HG02642 (cell line): ENCODE measurements around the gene ZC3H18.

ENCODE experiments used
- ATAC-seq: cut with Tn5 transposase; IDR thresholded peaks from one replicate; pipeline ENCODE4 v1.9.1; 2021; ENCODE audit warnings: mild to moderate bottlenecking; ENCODE audit not compliant: unreplicated experiment, poor library complexity

ZC3H18 gene

GRCh38 chr16:88634994-88635670 is 64.9 kb downstream of the ZC3H18 start:
- peak; percentile 15 for ATAC-seq

- ATAC-seq = no peak
Measured at GRCh38 chr16:88635671-88636319, 65.6 kb downstream of the ZC3H18 start.

- ATAC-seq = no peak
Measured at GRCh38 chr16:88636488-88637265, 66.5 kb downstream of the ZC3H18 start.

DNA sequence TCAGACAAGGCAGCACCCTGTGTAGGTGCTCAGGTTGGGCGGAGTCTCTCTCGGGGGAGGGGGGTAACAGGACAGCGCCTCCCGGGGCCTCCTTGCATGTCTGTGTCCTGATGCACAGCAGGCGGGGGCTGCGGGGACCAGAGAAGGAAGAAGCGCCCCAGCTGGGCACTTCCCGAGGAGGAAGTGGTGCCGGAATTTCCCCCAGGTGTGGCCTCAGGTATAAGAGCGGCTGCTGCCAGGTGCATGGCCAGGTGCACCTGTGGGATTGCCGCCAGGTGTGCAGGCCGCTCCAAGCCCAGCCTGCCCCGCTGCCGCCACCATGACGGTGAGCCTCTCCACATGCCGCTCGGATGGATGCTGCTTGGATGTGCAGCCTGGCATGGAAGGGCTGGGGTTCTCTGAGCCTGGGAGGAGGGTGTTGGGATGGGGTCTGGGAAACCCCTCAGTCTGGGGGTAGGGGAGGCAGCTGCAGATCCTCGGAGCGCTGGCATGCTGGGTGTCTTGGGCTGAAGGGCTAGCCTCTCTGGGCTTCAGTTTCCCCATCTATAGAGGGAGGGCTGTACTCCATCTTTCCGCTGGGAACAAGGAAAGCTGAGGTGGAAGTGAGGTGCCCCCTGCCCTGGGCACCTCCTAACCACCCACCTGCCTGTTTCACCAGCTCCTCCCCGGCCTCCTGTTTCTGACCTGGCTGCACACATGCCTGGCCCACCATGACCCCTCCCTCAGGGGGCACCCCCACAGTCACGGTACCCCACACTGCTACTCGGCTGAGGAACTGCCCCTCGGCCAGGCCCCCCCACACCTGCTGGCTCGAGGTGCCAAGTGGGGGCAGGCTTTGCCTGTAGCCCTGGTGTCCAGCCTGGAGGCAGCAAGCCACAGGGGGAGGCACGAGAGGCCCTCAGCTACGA is 68.4 kb downstream of the ZC3H18 start, which contains the start of gene IL17C:
Gene IL17C (plus strand): TSS at position 250 of the 908 bp plus-strand sequence. CDS start 70 bp downstream, at position 320.
- no peak for ATAC-seq

DNA sequence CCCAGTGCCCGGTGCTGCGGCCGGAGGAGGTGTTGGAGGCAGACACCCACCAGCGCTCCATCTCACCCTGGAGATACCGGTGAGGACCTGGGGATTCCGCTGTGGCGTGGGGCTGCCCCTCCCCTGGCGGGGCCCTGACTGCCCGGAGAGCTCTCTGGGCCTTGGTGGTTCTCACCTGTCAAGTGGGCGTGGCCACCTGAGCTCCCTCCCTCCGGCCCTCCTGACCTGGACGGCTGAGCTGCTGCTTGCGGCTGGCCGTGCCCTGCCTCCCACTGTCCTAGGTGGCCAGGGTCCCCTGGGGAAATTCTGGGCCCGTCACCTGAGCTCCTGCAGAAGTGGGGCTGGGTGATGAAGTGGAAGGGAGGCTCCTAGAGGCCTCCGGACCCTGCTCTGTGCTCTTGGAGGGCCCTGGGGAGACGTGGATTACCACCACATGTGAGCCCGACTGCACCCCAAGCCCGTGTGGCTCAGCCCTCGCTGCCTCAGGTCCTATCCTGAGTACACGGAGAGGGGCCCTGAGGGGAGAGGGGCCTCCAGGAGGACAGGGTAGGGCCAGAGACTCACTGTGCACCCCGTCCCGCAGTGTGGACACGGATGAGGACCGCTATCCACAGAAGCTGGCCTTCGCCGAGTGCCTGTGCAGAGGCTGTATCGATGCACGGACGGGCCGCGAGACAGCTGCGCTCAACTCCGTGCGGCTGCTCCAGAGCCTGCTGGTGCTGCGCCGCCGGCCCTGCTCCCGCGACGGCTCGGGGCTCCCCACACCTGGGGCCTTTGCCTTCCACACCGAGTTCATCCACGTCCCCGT is 69.2 kb downstream of the ZC3H18 start:
- ATAC-seq = no peak

- ATAC-seq = no peak
Measured at GRCh38 chr16:88640039-88640495, 69.9 kb downstream of the ZC3H18 start.

DNA sequence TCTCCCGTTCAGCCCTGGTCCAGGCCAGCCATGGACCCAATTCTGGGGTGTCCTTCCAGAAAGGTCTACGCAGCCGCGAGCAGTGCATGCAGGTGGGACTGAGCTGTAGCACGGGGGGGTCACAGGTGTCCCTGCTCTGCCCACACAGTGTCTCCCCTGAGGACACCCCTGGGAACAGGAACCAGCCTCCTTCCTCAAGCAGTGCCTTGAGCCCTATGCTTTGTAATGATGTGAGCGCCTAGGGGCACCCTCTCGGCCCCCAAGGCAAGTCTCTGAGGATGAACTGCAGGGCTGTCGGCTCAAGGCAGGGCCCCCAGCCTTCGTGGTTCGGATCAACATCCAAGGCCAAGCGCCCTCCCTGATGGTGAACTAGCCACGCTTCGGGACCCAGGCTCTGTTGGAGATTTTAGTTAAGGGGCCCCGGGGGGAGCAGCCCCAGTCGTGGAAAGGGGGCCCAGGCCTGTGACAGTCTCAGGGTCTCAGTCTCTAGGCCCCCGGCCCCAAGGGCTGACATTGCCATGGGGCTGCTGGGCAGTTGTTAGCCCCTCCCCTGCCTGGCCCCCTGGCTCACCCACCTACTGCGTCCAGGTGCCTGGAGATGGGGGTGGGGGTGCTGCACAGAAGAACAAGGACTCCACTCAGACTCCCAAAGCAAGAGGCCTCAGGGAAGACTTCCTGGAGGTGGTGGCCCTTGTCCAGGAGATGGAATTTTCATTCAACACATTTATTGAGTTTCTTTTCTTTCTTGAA is 70.5 kb downstream of the ZC3H18 start:
- ATAC-seq = no peak

DNA sequence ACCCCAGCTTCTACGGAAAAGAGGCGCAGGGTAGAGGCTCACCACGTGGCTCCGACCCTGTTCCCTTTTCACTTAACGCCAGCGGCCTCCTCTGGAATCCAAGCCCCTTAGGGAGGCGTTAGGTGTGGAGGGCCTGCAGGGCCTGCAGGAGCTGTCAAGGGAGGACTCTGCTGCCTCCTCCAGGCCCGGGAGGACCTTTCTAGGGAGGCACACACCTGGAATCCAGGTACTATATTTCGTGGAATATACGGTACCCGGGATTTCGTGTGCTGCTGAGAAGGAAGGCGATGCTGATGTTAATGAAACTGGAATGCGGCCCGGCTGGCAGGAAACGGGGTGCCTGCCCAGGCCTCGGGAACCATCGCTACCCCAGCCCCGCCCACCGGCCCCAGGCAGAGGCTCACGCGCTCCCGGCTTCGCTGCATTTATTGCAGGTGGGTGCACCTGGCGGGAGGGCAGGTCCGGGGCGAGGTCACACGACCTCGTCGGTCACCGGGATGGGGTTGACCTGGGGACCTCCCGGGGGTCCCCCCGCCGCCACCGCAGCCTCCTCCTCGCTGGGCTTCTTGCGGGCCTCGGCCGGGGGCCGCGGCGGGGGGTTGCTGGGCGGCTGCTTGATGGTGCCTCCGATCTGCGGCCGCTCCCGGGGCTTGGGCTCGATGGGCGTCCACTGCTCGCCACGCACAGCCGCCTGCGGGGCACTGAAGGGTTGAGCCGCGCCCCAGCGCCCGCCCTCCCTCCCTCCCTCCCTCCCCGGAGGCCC is 72.9 kb downstream of the ZC3H18 start:
- ATAC-seq = no peak

GRCh38 chr16:88643644-88643932 is 73.4 kb downstream of the ZC3H18 start:
- ATAC-seq = no peak

DNA sequence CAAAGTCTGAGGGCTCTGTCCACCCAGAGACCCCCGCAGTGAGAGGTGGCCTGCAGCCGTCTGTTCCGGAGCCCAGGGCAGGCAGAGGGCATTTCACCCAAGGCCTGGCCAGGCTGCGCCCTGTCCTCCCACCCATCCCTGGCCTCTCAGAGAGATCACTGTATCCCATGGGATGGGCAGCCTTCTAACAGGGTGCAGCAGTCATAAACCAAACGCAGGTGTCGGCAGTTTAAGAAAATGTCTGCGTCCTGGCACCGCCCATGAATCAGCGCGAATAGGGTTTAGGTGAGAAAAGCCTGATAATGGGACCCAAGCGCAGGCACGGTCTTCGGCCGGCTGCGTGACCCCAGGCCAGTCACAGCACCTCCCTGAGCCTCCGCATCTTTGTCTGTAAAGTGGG is 75.3 kb downstream of the ZC3H18 start:
- ATAC-seq = no peak

- ATAC-seq = no peak
Measured at GRCh38 chr16:88645941-88646340, 75.7 kb downstream of the ZC3H18 start.

GRCh38 chr16:88646345-88647034 is 76.3 kb downstream of the ZC3H18 start:
- ATAC-seq = no peak

- no peak for ATAC-seq
Measured at GRCh38 chr16:88647178-88648070, 77.2 kb downstream of the ZC3H18 start.

DNA sequence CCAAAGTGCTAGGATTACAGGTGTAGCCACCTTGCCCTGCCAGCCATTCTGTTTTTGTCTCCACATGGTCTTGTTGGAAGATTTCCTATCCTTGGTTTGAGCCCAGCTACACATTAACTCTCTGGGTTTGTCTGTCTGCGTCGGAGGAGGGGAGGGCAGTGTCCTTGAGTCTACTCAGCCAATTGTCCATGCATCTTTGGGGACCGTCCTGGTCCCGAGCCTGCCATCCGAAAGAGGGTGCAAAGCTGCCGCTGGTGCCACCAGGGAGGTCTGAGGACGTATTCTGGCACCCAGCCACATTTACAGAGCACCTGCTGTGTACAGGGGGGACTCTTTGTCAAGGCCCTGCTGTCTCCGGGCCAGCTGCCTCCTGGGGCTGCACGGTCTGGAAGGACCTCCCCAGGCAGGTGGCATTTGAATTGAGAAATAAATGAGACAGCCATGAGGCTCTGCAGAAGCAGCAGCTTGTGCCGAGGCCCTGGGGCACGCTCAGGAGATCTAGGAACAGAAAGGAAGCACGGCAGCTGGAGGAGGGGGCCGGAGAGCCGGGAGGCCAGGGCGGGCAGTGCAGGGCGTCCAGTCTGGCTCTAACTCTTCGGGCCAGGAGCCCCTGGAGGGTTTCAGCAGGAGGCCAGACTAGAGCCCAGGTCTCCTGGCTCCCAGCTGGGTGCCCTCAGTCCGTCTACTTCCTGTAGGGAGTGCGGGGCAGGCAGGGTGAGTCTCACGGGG is 79.2 kb downstream of the ZC3H18 start:
- no peak for ATAC-seq

DNA sequence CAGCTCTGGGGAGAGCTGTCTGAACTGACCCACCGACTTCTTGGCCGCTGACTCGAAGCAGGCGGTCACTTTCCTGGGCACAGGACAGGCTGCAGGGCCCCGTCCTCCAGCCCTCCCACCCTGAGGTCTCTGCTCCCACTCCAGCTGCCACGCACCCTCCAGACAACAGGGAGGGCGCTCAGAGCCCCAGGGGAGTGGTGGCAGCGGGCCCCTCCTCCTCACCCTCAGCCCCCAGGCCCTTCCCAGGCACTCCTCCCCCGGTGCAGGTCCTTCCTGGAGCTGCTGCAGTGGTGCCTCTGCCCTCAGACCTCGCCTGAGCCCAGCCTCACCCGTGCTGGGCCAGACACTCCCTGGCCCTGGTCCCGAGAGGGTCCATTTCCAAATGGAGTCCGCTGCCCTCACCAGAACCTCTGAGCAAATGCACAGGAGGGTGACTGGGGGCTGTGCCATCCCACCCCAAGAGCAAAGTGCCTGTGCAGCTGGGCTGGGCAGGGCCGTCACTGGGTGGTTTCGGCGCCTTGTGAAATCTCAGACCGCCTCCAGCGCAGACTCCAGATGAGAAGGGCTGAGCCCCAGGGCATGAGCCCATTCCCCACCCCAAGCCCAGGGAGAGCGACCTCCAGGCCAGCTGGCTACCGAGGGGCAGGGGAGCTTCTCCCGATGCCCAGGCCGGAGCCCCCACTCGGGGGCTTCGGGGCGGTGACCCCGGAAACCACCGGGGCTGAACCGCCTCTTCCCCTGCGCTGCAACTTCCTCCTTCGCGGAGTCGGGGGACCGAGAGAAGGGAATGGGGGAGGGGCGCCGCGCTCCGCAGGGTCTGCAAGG is 79.9 kb downstream of the ZC3H18 start:
- peak; percentile 16 for ATAC-seq
